ENCODE data around the gene BBS9. TPM values are rescaled to one million over a fixed set of nuclear protein-coding genes. Genes with fewer than 3 reads are reported as not detected.

Gene BBS9
- total RNA-seq, 1 experiment from 2014 or later = 9.4 TPM

DNA sequence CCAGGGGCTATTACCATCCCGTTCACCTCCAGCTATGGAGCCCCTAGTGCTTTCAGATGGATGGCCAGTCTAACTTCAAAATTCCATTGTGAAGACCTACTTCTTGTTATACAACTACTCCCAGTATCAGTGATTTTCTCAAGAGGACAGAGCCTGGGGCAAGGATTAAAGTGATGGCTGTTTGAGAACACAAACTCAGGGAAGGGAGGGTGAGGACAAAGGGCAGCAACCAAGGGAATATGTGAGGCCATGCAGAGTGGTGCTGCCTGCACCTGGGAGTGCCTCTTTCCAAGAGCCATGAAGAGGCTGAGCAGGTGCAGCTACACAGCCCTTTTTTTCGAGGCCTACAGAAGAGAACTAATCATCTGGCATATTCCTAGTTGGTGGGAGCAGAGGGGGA, 472.5 kb downstream of the BBS9 start:
- BruUV-seq (replicated peaks) = no TSS peak
- H3K4me3 Mint-ChIP-seq (ENCODE audit: low read depth, unreplicated experiment) = no peak overlapping the region
- H3K27ac Mint-ChIP-seq (ENCODE audit: unreplicated experiment) = no peak overlapping the region
- no peaks in the 10 kb centered on the region for H3K9me3 Mint-ChIP-seq (ENCODE audit: low read depth, unreplicated experiment)
- H3K27me3 Mint-ChIP-seq (ENCODE audit: unreplicated experiment) = no peaks in the 10 kb centered on the region
- intact Hi-C loops (cut with micrococcal nuclease; ENCODE audit: unreplicated experiment) = no loop called here
- DNase-seq = no peak
- no peaks in the 10 kb centered on the region for H3K36me3 Mint-ChIP-seq (ENCODE audit: insufficient read depth, unreplicated experiment)
- CTCF ChIA-PET = no interaction called here
- TF ChIP-seq, protein P1, sequence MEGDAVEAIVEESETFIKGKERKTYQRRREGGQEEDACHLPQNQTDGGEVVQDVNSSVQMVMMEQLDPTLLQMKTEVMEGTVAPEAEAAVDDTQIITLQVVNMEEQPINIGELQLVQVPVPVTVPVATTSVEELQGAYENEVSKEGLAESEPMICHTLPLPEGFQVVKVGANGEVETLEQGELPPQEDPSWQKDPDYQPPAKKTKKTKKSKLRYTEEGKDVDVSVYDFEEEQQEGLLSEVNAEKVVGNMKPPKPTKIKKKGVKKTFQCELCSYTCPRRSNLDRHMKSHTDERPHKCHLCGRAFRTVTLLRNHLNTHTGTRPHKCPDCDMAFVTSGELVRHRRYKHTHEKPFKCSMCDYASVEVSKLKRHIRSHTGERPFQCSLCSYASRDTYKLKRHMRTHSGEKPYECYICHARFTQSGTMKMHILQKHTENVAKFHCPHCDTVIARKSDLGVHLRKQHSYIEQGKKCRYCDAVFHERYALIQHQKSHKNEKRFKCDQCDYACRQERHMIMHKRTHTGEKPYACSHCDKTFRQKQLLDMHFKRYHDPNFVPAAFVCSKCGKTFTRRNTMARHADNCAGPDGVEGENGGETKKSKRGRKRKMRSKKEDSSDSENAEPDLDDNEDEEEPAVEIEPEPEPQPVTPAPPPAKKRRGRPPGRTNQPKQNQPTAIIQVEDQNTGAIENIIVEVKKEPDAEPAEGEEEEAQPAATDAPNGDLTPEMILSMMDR (IDR thresholded peaks at IDR 0.05; ENCODE audit: unreplicated experiment) = no peak
- no peaks in the 10 kb centered on the region for H3K4me1 Mint-ChIP-seq (ENCODE audit: low read depth, unreplicated experiment)

DNA sequence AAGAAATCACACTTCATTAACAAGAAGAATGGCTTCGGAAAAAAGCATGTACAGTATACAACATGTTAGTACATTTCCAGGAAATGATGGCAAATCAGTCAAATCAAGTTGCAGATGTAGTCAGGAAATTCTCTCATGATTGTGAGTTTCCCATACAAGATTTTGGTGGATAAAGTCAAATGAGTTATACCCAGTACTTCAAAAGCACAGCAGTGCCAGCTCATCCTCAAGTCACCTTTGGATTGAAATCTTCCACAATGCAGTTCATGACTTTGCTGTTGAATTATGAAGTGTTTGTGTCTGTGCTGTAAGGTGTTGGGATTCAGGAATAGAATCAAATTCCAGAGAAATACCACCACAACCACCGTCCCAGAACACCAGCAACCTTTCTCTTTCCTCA, 474.7 kb downstream of the BBS9 start:
- CTCF ChIA-PET = interaction anchor here (0.6 kb wide), 2 partner anchors 300 to 921 kb away, joined by 3 to 6 read pairs; no protein-coding TSS in a partner anchor
- intact Hi-C loops (cut with micrococcal nuclease; ENCODE audit: unreplicated experiment) = no loop called here
- H3K36me3 Mint-ChIP-seq (ENCODE audit: insufficient read depth, unreplicated experiment) = no peaks in the 10 kb centered on the region
- no peaks in the 10 kb centered on the region for H3K4me1 Mint-ChIP-seq (ENCODE audit: low read depth, unreplicated experiment)
- no peak overlapping the region for H3K27ac Mint-ChIP-seq (ENCODE audit: unreplicated experiment)
- TF ChIP-seq, protein P1 (IDR thresholded peaks at IDR 0.05; ENCODE audit: unreplicated experiment) = no peak
- DNase-seq = no peak
- no peaks in the 10 kb centered on the region for H3K9me3 Mint-ChIP-seq (ENCODE audit: low read depth, unreplicated experiment)
- H3K27me3 Mint-ChIP-seq (ENCODE audit: unreplicated experiment) = no peaks in the 10 kb centered on the region
- no peak overlapping the region for H3K4me3 Mint-ChIP-seq (ENCODE audit: low read depth, unreplicated experiment)
- BruUV-seq (replicated peaks) = no TSS peak

- Mint-ChIP-seq H3K27ac (ENCODE audit: unreplicated experiment) (no peak overlapping the region), H3K4me1 (ENCODE audit: low read depth, unreplicated experiment) (no peaks in the 10 kb centered on the region), H3K9me3 (ENCODE audit: low read depth, unreplicated experiment) (no peaks in the 10 kb centered on the region), H3K27me3 (ENCODE audit: unreplicated experiment) (no peaks in the 10 kb centered on the region), H3K4me3 (ENCODE audit: low read depth, unreplicated experiment) (no peak overlapping the region), H3K36me3 (ENCODE audit: insufficient read depth, unreplicated experiment) (no peaks in the 10 kb centered on the region)
- CTCF ChIA-PET = no interaction called here
- DNase-seq = no peak
- intact Hi-C loops (cut with micrococcal nuclease; ENCODE audit: unreplicated experiment) = no loop called here
- TF ChIP-seq, protein P1 (IDR thresholded peaks at IDR 0.05; ENCODE audit: unreplicated experiment) = no peak
- no TSS peak for BruUV-seq (replicated peaks)
These were observed 481.6 kb downstream of the BBS9 start for GRCh38 chr7:33610918-33611317.

DNA sequence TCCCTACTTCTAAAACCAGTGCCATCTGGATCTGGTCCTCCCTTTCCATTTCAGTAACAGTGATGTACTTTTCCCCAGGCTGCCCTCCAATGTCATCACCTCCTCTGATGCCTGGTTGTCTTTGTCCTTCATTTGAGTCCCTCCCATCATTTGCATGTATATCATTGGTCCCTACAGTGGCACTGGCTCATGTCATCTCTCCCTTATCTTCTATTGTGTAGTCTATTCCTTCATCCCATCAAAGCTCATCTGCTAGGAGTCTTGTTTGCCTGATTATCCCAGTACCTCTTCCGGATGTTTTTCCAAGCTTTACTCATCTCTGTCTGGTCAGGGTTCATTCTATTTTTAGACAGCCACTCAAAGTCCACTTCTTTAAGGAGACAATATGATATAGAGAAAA, 483.1 kb downstream of the BBS9 start:
- H3K27me3 Mint-ChIP-seq (ENCODE audit: unreplicated experiment) = no peaks in the 10 kb centered on the region
- TF ChIP-seq, protein P1 (IDR thresholded peaks at IDR 0.05; ENCODE audit: unreplicated experiment) = no peak
- BruUV-seq (replicated peaks) = no TSS peak
- CTCF ChIA-PET = no interaction called here
- H3K9me3 Mint-ChIP-seq (ENCODE audit: low read depth, unreplicated experiment) = no peaks in the 10 kb centered on the region
- no peaks in the 10 kb centered on the region for H3K4me1 Mint-ChIP-seq (ENCODE audit: low read depth, unreplicated experiment)
- intact Hi-C loops (cut with micrococcal nuclease; ENCODE audit: unreplicated experiment) = no loop called here
- no peaks in the 10 kb centered on the region for H3K36me3 Mint-ChIP-seq (ENCODE audit: insufficient read depth, unreplicated experiment)
- H3K27ac Mint-ChIP-seq (ENCODE audit: unreplicated experiment) = no peak overlapping the region
- DNase-seq = no peak
- no peak overlapping the region for H3K4me3 Mint-ChIP-seq (ENCODE audit: low read depth, unreplicated experiment)

Data from Calu3 (cell line).